ENCODE results near the gene CHST9.
"Not testable (repeated sequence)": the region's sequence is repeated elsewhere in the genome, so short reads cannot be mapped to it uniquely, and the experiment has no call there.

CHST9 gene

DNA sequence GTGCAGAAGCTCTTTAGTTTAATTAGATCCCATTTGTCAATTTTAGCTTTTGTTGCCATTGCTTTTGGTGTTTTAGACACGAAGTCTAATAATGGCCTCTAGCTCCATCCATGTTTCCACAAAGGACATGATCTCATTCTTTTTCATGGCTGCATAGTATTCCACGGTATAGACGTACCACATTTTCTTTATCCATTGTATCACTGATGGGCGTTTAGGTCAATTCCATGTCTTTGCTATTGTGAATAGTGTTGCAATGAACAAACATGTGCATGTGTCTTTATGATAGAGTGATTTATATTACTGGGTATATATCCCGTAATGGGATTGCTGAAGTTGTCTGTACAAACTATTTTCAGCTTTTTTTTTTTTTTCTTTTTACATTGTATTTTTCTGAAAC is 35.9 kb downstream of the CHST9 start:
- not testable (repeated sequence) for ATAC-seq (replicated peaks; ENCODE audit: extremely low read depth, poor library complexity, severe bottlenecking); DNase-seq (ENCODE audit: low spot score in 2 of 2)

DNA sequence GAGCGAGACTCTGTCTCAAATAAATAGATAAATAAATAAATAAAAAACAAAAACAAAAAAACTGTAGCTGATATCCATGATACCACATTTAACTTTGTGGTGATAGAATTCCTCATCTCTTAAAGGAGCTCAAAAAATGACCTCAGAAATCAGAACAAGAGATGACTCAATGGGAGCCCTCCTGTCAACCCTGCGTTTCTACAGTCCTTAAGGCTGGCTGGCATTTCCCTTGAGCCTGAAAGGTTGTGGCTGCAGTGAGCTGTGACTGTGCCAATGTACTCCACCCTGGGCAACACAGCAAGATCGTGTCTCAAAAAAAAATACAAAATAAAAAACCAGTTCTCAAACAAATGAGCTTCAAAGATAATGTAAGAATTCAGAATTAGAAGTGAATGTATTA is 40.4 kb downstream of the CHST9 start:
- ATAC-seq (replicated peaks; ENCODE audit: extremely low read depth, poor library complexity, severe bottlenecking) (no peak), DNase-seq (ENCODE audit: low spot score in 2 of 2) (no peak)
- H3K9me3 Mint-ChIP-seq, result peaks cover 10% of the 10 kb centered on the region
- no peak overlapping the region for H3K4me3 Mint-ChIP-seq
- H3K4me1 Mint-ChIP-seq, result no peaks in the 10 kb centered on the region
- no peaks in the 10 kb centered on the region for H3K27me3 Mint-ChIP-seq
- no peak overlapping the region for H3K27ac Mint-ChIP-seq (ENCODE audit: low read depth)
- no peaks in the 10 kb centered on the region for H3K36me3 Mint-ChIP-seq (ENCODE audit: insufficient read depth)

More for the DNA sequence above, 35.9 kb downstream of the CHST9 start:
- not testable (repeated sequence) for H3K27me3 Mint-ChIP-seq; H3K36me3 Mint-ChIP-seq (ENCODE audit: insufficient read depth); H3K4me1 Mint-ChIP-seq; H3K27ac Mint-ChIP-seq (ENCODE audit: low read depth); H3K4me3 Mint-ChIP-seq
- peaks cover 24% of the 10 kb centered on the region for H3K9me3 Mint-ChIP-seq

DNA sequence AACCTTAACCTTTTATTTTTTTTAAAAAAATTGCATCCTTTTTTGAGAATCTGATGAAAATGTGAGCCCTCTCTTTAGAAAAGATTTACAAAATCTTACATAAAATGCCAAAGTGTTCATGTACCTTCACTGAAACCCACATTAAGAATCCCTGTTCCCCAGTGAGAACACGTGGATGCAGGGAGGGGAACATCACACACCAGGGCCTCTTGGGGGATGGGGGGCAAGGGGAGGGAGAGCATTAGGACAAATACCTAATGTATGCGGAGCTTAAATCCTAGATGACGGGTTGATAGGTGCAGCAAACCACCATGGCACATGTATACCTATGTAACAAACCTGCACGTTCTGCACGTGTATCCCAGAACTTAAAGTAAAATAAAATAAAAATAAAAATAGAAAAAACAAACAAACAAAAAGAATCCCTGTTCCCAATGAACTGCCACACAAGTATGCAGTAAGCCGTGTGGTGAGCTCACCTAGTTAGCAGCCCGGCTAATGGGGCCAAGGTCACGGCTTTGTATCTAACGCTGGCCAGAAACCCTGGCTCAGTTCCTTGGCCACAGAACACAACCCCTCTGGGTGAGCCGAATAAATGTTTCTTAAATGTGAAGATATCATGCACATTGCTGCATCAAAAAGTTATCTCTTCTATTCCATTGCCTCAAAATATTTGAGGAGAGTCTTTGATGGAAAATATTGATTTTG is 41.4 kb downstream of the CHST9 start:
- H3K36me3 Mint-ChIP-seq (ENCODE audit: insufficient read depth), result no peaks in the 10 kb centered on the region
- ATAC-seq (replicated peaks; ENCODE audit: extremely low read depth, poor library complexity, severe bottlenecking), result no peak
- H3K27me3 Mint-ChIP-seq, result no peaks in the 10 kb centered on the region
- no peak overlapping the region for H3K4me3 Mint-ChIP-seq
- H3K9me3 Mint-ChIP-seq, result peaks cover 6% of the 10 kb centered on the region
- no peaks in the 10 kb centered on the region for H3K4me1 Mint-ChIP-seq
- no peak overlapping the region for H3K27ac Mint-ChIP-seq (ENCODE audit: low read depth)
- DNase-seq (ENCODE audit: low spot score in 2 of 2), result no peak

DNA sequence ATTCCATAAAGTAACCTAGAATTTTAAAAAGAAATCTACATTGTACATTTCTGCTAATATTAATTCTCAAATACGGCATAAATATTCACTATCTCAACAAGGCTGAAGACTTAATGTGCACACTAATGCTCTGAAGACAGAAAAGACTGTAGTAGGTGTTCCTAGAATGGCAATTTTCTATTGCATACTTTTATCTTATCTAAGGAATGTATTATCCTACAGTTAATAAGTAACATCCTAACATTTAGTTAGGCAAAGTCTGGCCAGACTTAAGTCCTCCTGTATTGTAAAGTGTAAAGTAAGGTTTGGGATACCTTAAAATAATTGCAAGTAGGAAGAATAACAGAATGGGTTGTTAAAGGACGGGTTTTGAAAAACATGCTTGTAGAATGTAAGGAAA is 42.2 kb downstream of the CHST9 start:
- ATAC-seq (replicated peaks; ENCODE audit: extremely low read depth, poor library complexity, severe bottlenecking), result no peak
- H3K9me3 Mint-ChIP-seq, result peaks cover 10% of the 10 kb centered on the region
- no peak overlapping the region for H3K27ac Mint-ChIP-seq (ENCODE audit: low read depth)
- no peak overlapping the region for H3K4me3 Mint-ChIP-seq
- H3K27me3 Mint-ChIP-seq, result no peaks in the 10 kb centered on the region
- H3K4me1 Mint-ChIP-seq, result no peaks in the 10 kb centered on the region
- H3K36me3 Mint-ChIP-seq (ENCODE audit: insufficient read depth), result no peaks in the 10 kb centered on the region
- DNase-seq (ENCODE audit: low spot score in 2 of 2), result no peak

DNA sequence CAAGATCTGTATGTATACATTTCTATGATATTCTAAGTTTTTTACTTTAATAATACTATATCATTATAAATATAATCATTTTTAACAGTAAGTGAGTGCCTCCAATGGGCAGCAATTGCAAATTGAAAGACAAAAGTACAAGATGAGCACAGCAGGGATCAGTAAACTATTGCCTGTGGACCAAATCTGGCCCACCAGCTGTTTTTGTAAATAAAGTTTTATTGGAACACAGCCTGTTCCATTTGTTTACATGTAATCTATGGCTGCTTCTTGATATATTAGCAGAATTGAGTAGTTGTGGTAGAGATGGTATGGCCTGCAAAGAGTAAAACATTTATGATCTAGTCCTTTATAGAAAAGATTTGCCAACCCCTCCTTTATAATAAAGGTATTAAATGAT is 43.2 kb downstream of the CHST9 start:
- H3K27me3 Mint-ChIP-seq, result no peaks in the 10 kb centered on the region

DNA sequence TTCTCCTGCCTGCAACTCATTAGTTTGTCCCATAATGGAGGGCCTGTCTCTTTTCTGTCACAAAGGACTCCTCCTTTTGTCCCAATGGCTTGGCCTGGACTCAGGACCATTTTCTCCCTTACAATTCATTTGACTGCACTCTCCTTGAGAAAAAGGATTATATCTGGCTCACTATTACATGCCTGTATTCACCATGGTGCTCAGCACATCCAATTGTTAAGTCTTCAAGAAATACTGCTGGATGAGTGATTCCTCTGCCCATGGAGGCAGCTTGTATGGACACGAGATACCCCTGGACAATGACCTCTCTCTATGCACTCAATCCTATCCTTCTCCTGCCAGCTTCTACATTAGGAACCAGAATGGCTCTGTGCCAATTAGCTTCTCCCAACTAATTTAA is 47.0 kb downstream of the CHST9 start:
- Mint-ChIP-seq H3K27ac (ENCODE audit: low read depth) (no peak overlapping the region), H3K27me3 (no peaks in the 10 kb centered on the region), H3K4me1 (no peaks in the 10 kb centered on the region), H3K4me3 (no peak overlapping the region), H3K36me3 (ENCODE audit: insufficient read depth) (no peaks in the 10 kb centered on the region), H3K9me3 (peaks cover 26% of the 10 kb centered on the region)
- no peak for DNase-seq (ENCODE audit: low spot score in 2 of 2)
- no peak for ATAC-seq (replicated peaks; ENCODE audit: extremely low read depth, poor library complexity, severe bottlenecking)

More for the DNA sequence above, 43.2 kb downstream of the CHST9 start:
- peaks cover 12% of the 10 kb centered on the region for H3K9me3 Mint-ChIP-seq
- no peaks in the 10 kb centered on the region for H3K36me3 Mint-ChIP-seq (ENCODE audit: insufficient read depth)
- no peak overlapping the region for H3K27ac Mint-ChIP-seq (ENCODE audit: low read depth)
- H3K4me3 Mint-ChIP-seq, result no peak overlapping the region
- ATAC-seq (replicated peaks; ENCODE audit: extremely low read depth, poor library complexity, severe bottlenecking) (no peak), DNase-seq (ENCODE audit: low spot score in 2 of 2) (no peak)
- H3K4me1 Mint-ChIP-seq, result no peaks in the 10 kb centered on the region

DNA sequence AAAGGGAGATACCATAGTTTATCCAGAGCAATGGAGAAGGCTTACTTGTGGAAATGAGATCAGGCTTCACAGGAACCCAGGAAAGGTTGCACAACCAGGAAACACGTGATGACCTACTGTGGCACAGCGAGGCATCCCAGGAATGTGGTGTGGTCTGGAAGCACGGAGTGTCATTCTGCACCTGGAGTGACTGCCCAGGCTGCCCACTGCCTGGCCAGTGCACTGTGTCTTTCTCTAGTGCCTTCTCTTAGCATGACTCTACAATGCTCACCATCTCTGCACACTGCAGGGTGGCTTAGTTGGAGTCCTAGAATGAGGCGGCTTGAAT is 48.9 kb downstream of the CHST9 start:
- ATAC-seq (replicated peaks; ENCODE audit: extremely low read depth, poor library complexity, severe bottlenecking) (no peak), DNase-seq (ENCODE audit: low spot score in 2 of 2) (no peak)
- Mint-ChIP-seq H3K27me3 (no peaks in the 10 kb centered on the region), H3K27ac (ENCODE audit: low read depth) (no peak overlapping the region), H3K4me1 (no peaks in the 10 kb centered on the region), H3K36me3 (ENCODE audit: insufficient read depth) (no peaks in the 10 kb centered on the region), H3K4me3 (no peak overlapping the region), H3K9me3 (peaks cover 30% of the 10 kb centered on the region)

DNA sequence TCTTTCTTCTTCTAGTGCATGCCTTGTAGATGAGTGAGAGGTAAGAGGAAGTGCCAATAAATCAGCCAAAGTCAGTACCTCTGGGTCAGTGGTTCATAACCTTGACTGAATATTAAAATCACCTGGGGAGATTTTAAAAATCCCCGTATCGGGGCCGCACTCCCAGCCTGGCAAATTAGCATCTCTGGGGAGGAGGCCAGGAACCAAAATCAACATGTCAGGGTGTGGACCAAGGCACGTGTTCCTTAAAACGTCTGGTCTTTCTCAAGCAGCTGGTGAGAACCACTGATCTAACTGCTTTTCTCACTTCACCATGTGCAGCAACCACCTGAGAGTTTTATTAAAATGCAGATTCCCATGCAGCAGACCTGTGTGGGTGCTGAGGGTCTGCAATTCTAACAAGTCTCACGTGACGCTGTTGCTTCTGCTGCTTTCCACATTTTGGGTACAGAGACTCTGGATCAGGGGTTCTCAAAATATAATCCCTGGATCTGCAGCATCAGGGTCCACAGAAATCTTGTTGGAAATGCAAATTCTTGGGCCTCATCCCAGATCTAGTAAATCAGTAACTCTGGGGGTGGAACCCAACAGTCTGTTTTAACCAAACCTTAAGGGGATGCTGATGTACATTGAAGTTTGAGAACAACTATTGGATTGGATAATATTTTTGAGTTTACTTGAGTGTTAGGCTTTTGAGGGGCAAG is 49.5 kb downstream of the CHST9 start:
- H3K4me3 Mint-ChIP-seq, result no peak overlapping the region
- no peak for ATAC-seq (replicated peaks; ENCODE audit: extremely low read depth, poor library complexity, severe bottlenecking)

DNA sequence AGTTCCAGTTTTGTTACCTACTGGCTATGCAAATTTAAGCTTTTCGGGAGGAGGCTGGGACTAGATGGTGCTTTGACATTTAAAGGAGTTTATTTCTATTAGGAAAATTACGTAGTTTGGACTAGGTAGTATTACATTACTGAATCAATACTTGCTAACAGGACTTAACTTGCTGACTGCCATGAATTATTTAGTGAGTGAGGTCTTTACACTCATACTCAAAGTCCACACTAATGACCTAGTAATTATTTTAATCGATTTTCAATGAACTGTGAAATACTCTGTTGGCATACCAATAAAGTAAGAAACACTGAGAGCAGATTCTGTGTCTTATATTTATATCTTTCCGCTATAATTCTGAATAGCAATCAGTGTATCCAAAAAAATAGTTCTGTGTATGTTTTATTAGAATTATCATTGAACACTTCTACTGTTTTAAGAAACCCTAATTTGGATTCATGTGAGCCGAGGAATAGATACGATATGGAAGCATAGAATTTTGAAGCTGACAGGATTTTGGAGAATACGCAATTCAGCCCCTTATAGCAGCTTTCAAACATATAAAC is 55.0 kb downstream of the CHST9 start:
- H3K36me3 Mint-ChIP-seq (ENCODE audit: insufficient read depth), result no peaks in the 10 kb centered on the region
- H3K4me3 Mint-ChIP-seq, result no peak overlapping the region
- no peaks in the 10 kb centered on the region for H3K4me1 Mint-ChIP-seq
- no peak overlapping the region for H3K27ac Mint-ChIP-seq (ENCODE audit: low read depth)
- DNase-seq (ENCODE audit: low spot score in 2 of 2) (no peak), ATAC-seq (replicated peaks; ENCODE audit: extremely low read depth, poor library complexity, severe bottlenecking) (no peak)
- no peaks in the 10 kb centered on the region for H3K27me3 Mint-ChIP-seq
- H3K9me3 Mint-ChIP-seq, result peaks cover 12% of the 10 kb centered on the region

More for the DNA sequence above, 49.5 kb downstream of the CHST9 start:
- no peak for DNase-seq (ENCODE audit: low spot score in 2 of 2)
- Mint-ChIP-seq H3K36me3 (ENCODE audit: insufficient read depth) (no peaks in the 10 kb centered on the region), H3K27ac (ENCODE audit: low read depth) (no peak overlapping the region), H3K27me3 (no peaks in the 10 kb centered on the region), H3K4me1 (no peaks in the 10 kb centered on the region), H3K9me3 (peaks cover 30% of the 10 kb centered on the region)

DNA sequence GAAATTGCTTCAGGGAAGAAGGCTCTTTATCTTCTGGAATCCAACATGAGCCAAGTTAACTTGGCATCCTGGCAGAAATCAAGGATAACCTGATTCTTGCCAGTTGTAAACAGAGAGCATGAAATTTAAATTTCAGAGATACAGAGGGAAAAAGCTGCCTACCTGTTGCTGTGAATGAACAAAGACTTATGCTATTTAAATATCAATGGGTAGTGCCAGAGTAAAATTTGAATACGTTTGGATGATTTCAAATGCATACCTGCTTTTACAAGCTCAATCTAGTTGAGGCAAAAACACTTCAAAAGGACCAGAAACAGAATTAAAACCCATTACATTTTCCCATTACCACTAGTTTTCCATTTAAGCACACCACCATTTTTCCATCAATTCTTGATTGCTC is 60.9 kb downstream of the CHST9 start:
- Mint-ChIP-seq H3K9me3 (no peaks in the 10 kb centered on the region), H3K4me3 (no peak overlapping the region), H3K36me3 (ENCODE audit: insufficient read depth) (no peaks in the 10 kb centered on the region), H3K27ac (ENCODE audit: low read depth) (no peak overlapping the region), H3K27me3 (no peaks in the 10 kb centered on the region), H3K4me1 (no peaks in the 10 kb centered on the region)
- DNase-seq (ENCODE audit: low spot score in 2 of 2), result no peak
- no peak for ATAC-seq (replicated peaks; ENCODE audit: extremely low read depth, poor library complexity, severe bottlenecking)

DNA sequence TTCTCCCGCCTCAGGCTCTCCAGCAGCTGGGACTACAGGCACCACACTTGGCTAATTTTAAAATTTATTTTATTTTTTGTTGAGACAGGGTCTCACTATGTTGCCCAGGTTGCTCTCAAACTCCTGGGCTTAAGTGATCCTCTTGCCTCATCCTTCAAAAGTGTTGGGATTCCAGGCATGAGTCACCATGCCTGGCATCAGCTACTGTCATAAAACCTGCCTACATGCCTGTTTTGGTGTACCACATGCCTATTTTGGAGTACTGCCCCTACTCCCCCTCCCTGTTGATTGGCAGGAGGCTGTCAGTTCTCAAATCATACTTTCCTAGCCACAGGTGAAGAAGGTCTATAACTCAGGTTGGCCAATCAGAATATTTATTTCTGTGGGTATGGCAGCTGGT is 64.0 kb downstream of the CHST9 start:
- H3K36me3 Mint-ChIP-seq (ENCODE audit: insufficient read depth), result no peaks in the 10 kb centered on the region
- peaks cover 6% of the 10 kb centered on the region for H3K9me3 Mint-ChIP-seq
- no peak overlapping the region for H3K4me3 Mint-ChIP-seq

DNA sequence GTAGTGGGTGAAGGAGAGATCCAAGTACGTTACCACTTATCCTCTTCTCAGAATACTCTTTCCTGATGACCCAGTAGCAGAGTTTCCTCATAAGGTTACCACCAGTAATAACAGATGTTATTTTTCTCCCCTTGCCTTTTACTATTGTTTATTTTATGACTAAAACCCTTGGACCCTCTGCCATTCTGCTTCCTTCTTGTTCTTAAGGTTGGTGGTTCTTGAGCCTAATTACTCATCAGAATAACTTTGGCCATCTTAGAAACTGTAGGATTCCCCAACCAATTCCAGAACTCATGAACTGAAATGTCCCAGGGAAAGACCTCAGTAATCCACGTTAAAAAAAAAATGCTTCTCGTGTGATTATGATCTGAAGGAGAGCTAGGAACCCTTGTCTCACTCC is 64.9 kb downstream of the CHST9 start:
- no peak for ATAC-seq (replicated peaks; ENCODE audit: extremely low read depth, poor library complexity, severe bottlenecking)
- Mint-ChIP-seq H3K4me1 (no peaks in the 10 kb centered on the region), H3K36me3 (ENCODE audit: insufficient read depth) (no peaks in the 10 kb centered on the region), H3K27ac (ENCODE audit: low read depth) (no peak overlapping the region), H3K4me3 (no peak overlapping the region), H3K27me3 (no peaks in the 10 kb centered on the region), H3K9me3 (peaks cover 6% of the 10 kb centered on the region)
- DNase-seq (ENCODE audit: low spot score in 2 of 2), result no peak

More for the DNA sequence above, 64.0 kb downstream of the CHST9 start:
- ATAC-seq (replicated peaks; ENCODE audit: extremely low read depth, poor library complexity, severe bottlenecking) (no peak), DNase-seq (ENCODE audit: low spot score in 2 of 2) (no peak)
- Mint-ChIP-seq H3K27ac (ENCODE audit: low read depth) (no peak overlapping the region), H3K4me1 (no peaks in the 10 kb centered on the region), H3K27me3 (no peaks in the 10 kb centered on the region)

DNA sequence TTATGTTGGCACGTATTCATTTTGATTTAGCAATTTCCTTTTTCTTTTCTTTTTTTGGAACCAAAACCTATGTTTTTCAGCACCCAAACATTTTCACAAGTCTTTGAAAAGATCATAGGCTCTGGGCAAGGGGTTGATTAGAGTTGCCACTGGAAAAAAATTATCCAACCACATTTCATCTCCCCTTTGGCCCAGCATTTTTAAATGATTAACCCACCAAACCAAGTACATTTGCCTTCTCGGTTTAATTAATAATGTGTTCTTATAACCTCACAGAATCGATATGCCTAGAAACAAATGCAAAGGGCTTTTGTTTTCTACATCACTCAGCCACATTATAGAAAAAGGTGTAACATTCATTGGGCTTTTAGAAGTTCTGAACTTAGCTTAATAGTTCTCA is 66.1 kb downstream of the CHST9 start:
- DNase-seq (ENCODE audit: low spot score in 2 of 2) (no peak), ATAC-seq (replicated peaks; ENCODE audit: extremely low read depth, poor library complexity, severe bottlenecking) (no peak)
- Mint-ChIP-seq H3K4me3 (no peak overlapping the region), H3K27ac (ENCODE audit: low read depth) (no peak overlapping the region), H3K9me3 (peaks cover 6% of the 10 kb centered on the region), H3K4me1 (no peaks in the 10 kb centered on the region), H3K36me3 (ENCODE audit: insufficient read depth) (peaks cover 2% of the 10 kb centered on the region), H3K27me3 (no peaks in the 10 kb centered on the region)

All from central memory CD8-positive, alpha-beta T cell (primary cell).